H1 (cell line): ENCODE data around the gene FGFRL1. TPM values are rescaled to one million over a fixed set of nuclear protein-coding genes. Genes with fewer than 3 reads are reported as not detected.

Experiments
- CTCF ChIA-PET: fragments of 300-600 bp; sonication (Branson Sonifier 250); formaldehyde crosslinking; loops from one replicate; lab custom pipeline; 2021; ENCODE audit not compliant: partially characterized antibody; lab: Charles Lee
- POLR2A ChIA-PET: fragments of 300-600 bp; sonication (Branson Sonifier 250); formaldehyde crosslinking; loops from one replicate; lab custom pipeline; 2021; ENCODE audit warnings: inconsistent platforms; ENCODE audit not compliant: partially characterized antibody; lab: Charles Lee
- DNase-seq, 2 experiments: peaks; one replicate each; pipeline versions ENCODE4 v3.0.0 to v3.0.0-alpha.2; 2010 to 2022; ENCODE audit warnings: low spot score in 2 of 2, low read depth in 1 of 2, mixed read lengths in 1 of 2
- FAIRE-seq: peaks from 2 replicates; lab custom pipeline; 2011; peaks lifted over from hg19 to GRCh38; lab: Jason Lieb, UNC
- H2AFZ ChIP-seq: 2 replicates; pipeline ENCODE4 v1.8.1; 2012; ENCODE audit warnings: low read length, inconsistent platforms
- H2AK5ac ChIP-seq: 2 replicates; pipeline ENCODE4 v1.6.1; 2013; ENCODE audit warnings: low read depth, low read length
- H2BK120ac ChIP-seq: replicated peaks from 2 replicates; pipeline ENCODE3; 2013; ENCODE audit warnings: low read depth, low read length, inconsistent platforms
- H2BK12ac ChIP-seq: 2 replicates; pipeline ENCODE4 v1.6.1; 2013; ENCODE audit warnings: low read depth, low read length
- H2BK15ac ChIP-seq: 2 replicates; pipeline ENCODE4 v1.6.1; 2013; ENCODE audit warnings: low read length
- H2BK20ac ChIP-seq: 2 replicates; pipeline ENCODE4 v1.6.1; 2013; ENCODE audit warnings: low read length
- H2BK5ac ChIP-seq: 2 replicates; pipeline ENCODE4 v1.6.1; 2013; ENCODE audit warnings: low read depth, low read length
- H3K14ac ChIP-seq: 2 replicates; pipeline ENCODE4 v1.6.1; 2013; ENCODE audit warnings: inconsistent platforms; ENCODE audit not compliant: insufficient read length
- H3K18ac ChIP-seq: 2 replicates; pipeline ENCODE4 v1.6.1; 2013; ENCODE audit warnings: low read length; ENCODE audit errors: extremely low read depth
- H3K23ac ChIP-seq: 2 replicates; pipeline ENCODE4 v1.6.1; 2013; ENCODE audit warnings: inconsistent platforms; ENCODE audit not compliant: insufficient read length
- H3K23me2 ChIP-seq: 2 replicates; pipeline ENCODE4 v1.6.1; 2013; ENCODE audit warnings: low read depth, low read length
- H3K27ac ChIP-seq: 2 replicates; pipeline ENCODE4 v1.6.1; 2011; ENCODE audit warnings: low read depth, low read length, inconsistent platforms
- H3K27me3 ChIP-seq, 4 experiments: replicated peaks in 1 of 4; 1 replicate in 1 of 4; 2 replicates in 3 of 4; pipeline versions ENCODE4 v1.6.1 to v1.8.1; 2011 to 2013; ENCODE audit warnings: low read length in 3 of 4, mild to moderate bottlenecking in 3 of 4, inconsistent platforms in 2 of 4, mixed read lengths in 2 of 4, moderate library complexity in 1 of 4; ENCODE audit not compliant: control insufficient read depth in 3 of 4, insufficient read depth in 3 of 4; ENCODE audit errors: extremely low read depth in 1 of 4
- H3K36me3 ChIP-seq, 4 experiments: 2 replicates each; pipeline versions ENCODE4 v1.6.1 to v1.8.1; 2011 to 2013; ENCODE audit warnings: mild to moderate bottlenecking in 4 of 4, low read length in 3 of 4, moderate library complexity in 2 of 4, control low read depth in 1 of 4, inconsistent platforms in 1 of 4; ENCODE audit not compliant: insufficient read depth in 4 of 4, control insufficient read depth in 2 of 4
- H3K4ac ChIP-seq: replicated peaks from 2 replicates; pipeline ENCODE3; 2013; ENCODE audit warnings: low read length, low read depth, mixed read lengths, inconsistent platforms; ENCODE audit not compliant: insufficient read length
- H3K4me1 ChIP-seq, 4 experiments: replicated peaks in 1 of 4; 1 replicate in 1 of 4; 2 replicates in 3 of 4; pipeline versions ENCODE4 v1.6.1 to v1.8.1; 2011 to 2013; ENCODE audit warnings: low read length in 3 of 4, inconsistent platforms in 2 of 4, mixed read lengths in 1 of 4; ENCODE audit not compliant: insufficient read depth in 4 of 4, control insufficient read depth in 3 of 4
- H3K4me2 ChIP-seq, 2 experiments: 2 replicates each; pipeline versions ENCODE4 v1.6.1 to v1.8.1; 2011 to 2013; ENCODE audit warnings: low read depth in 2 of 2, low read length in 2 of 2, control low read depth in 1 of 2, inconsistent platforms in 1 of 2, mild to moderate bottlenecking in 1 of 2; ENCODE audit not compliant: insufficient read depth in 1 of 2
- H3K4me3 ChIP-seq, 4 experiments: fragments of 200-600, 300-600 bp in 1 of 4; sonication (generic), shearing (Covaris generic), sonication (Bioruptor Twin) in 1 of 4; 2 replicates each; pipeline versions ENCODE4 v1.5.1 to v1.8.1; 2011 to 2016; ENCODE audit warnings: low read length in 4 of 4, low read depth in 3 of 4, control low read depth in 2 of 4, inconsistent platforms in 2 of 4, mild to moderate bottlenecking in 2 of 4, mixed read lengths in 1 of 4, moderate library complexity in 1 of 4; ENCODE audit not compliant: insufficient read depth in 2 of 4; ENCODE audit errors: extremely low read depth in 1 of 4
- H3K56ac ChIP-seq: replicated peaks from 2 replicates; pipeline ENCODE3; 2013; ENCODE audit warnings: low read depth, mild to moderate bottlenecking, mixed read lengths, low read length, inconsistent platforms; ENCODE audit not compliant: insufficient read length
- H3K79me1 ChIP-seq: 2 replicates; pipeline ENCODE4 v1.6.1; 2013; ENCODE audit warnings: low read depth, low read length, control low read depth
- H3K79me2 ChIP-seq, 2 experiments: 2 replicates each; pipeline versions ENCODE4 v1.6.1 to v1.8.1; 2012 to 2013; ENCODE audit warnings: low read length in 2 of 2, mild to moderate bottlenecking in 2 of 2, inconsistent platforms in 1 of 2; ENCODE audit not compliant: insufficient read depth in 2 of 2, control insufficient read depth in 1 of 2
- H3K9ac ChIP-seq, 4 experiments: replicated peaks in 1 of 4; 1 replicate in 1 of 4; 2 replicates in 3 of 4; pipeline versions ENCODE4 v1.6.1 to v1.8.1; 2011 to 2013; ENCODE audit warnings: low read depth in 3 of 4, low read length in 3 of 4, control low read depth in 2 of 4, mild to moderate bottlenecking in 2 of 4, moderate library complexity in 2 of 4, inconsistent platforms in 1 of 4; ENCODE audit errors: extremely low read depth in 1 of 4
- H3K9me3 ChIP-seq, 2 experiments: 2 replicates each; pipeline versions ENCODE4 v1.6.1 to v1.8.1; 2012 to 2013; ENCODE audit warnings: mild to moderate bottlenecking in 2 of 2, moderate library complexity in 2 of 2, control low read depth in 1 of 2, inconsistent platforms in 1 of 2, low read depth in 1 of 2, low read length in 1 of 2, mixed read lengths in 1 of 2; ENCODE audit not compliant: insufficient read depth in 2 of 2
- H4K20me1 ChIP-seq, 2 experiments: replicated peaks in 1 of 2; 2 replicates each; pipeline versions ENCODE3 to v1.8.1; 2011 to 2013; ENCODE audit warnings: inconsistent platforms in 2 of 2, low read length in 2 of 2, mild to moderate bottlenecking in 1 of 2; ENCODE audit not compliant: insufficient read depth in 2 of 2, control insufficient read depth in 1 of 2
- H4K5ac ChIP-seq: 2 replicates; pipeline ENCODE4 v1.6.1; 2013; ENCODE audit warnings: low read length, low read depth, mixed read lengths, inconsistent platforms; ENCODE audit not compliant: insufficient read length
- H4K8ac ChIP-seq: 2 replicates; pipeline ENCODE4 v1.8.0; 2013; ENCODE audit warnings: mild to moderate bottlenecking, moderate library complexity, low read length, inconsistent platforms; ENCODE audit not compliant: insufficient read depth; ENCODE audit errors: extremely low read depth
- H4K91ac ChIP-seq: replicated peaks from 2 replicates; pipeline ENCODE3; 2013; ENCODE audit warnings: low read length, mixed read lengths, inconsistent platforms; ENCODE audit not compliant: insufficient read length
- JUN ChIP-seq: IDR thresholded peaks from 2 replicates; pipeline ENCODE4 v1.6.1; 2011; ENCODE audit warnings: low read depth, mild to moderate bottlenecking, improper control_type of control experiment, low read length
- KDM1A ChIP-seq: fragments of 200-600, 300-600 bp; sonication (generic); IDR thresholded peaks from 2 replicates; pipeline ENCODE4 v1.7.1; 2016; ENCODE audit warnings: mild to moderate bottlenecking, low read length, borderline replicate concordance
- NRF1 ChIP-seq: IDR thresholded peaks from 2 replicates; pipeline ENCODE4 v1.6.1; 2011; ENCODE audit warnings: mild to moderate bottlenecking, low read depth, low read length, improper control_type of control experiment
- RAD21 ChIP-seq, 2 experiments: IDR thresholded peaks in 1 of 2; conservative IDR thresholded peaks in 1 of 2; 2 replicates each; pipeline ENCODE4 v1.6.1; 2011; ENCODE audit warnings: low read depth in 2 of 2, low read length in 2 of 2, improper control_type of control experiment in 1 of 2, inconsistent platforms in 1 of 2, mild to moderate bottlenecking in 1 of 2, moderate library complexity in 1 of 2
- RBBP5 ChIP-seq: IDR thresholded peaks from 2 replicates; pipeline ENCODE4 v1.7.1; 2012; ENCODE audit warnings: low read depth, mild to moderate bottlenecking, inconsistent platforms, low read length, moderate library complexity, borderline replicate concordance
- RNF2 ChIP-seq: fragments of 200-900, 300-1000 bp; sonication (generic); IDR thresholded peaks from 2 replicates; pipeline ENCODE4 v1.7.1; 2016; ENCODE audit warnings: borderline replicate concordance, low read depth, mild to moderate bottlenecking, antibody characterized with exemption, low read length; ENCODE audit not compliant: poor library complexity, severe bottlenecking; ENCODE audit errors: missing control alignments
- RXRA ChIP-seq: IDR thresholded peaks from 2 replicates; pipeline ENCODE4 v1.6.1; 2011; ENCODE audit warnings: low read depth, mild to moderate bottlenecking, low read length, moderate library complexity; ENCODE audit not compliant: insufficient read depth
- SP4 ChIP-seq: IDR thresholded peaks from 2 replicates; pipeline ENCODE4 v1.6.1; 2012; ENCODE audit warnings: low read length, inconsistent platforms
- WGBS, 2 experiments: shearing (Covaris generic) in 1 of 2; methylation state at CpG; one replicate each; pipeline versions ENCODE4 v1.1.6 to v1.1.7; 2013 to 2015; ENCODE audit warnings: low lambda C conversion rate in 2 of 2, mixed read lengths in 2 of 2, inconsistent platforms in 1 of 2, low coverage in 1 of 2, missing lambda C conversion rate in 1 of 2; ENCODE audit not compliant: insufficient replicate concordance in 2 of 2, insufficient coverage in 1 of 2, insufficient read length in 1 of 2; ENCODE audit errors: extremely low coverage in 1 of 2, missing lambda C conversion rate in 1 of 2; 5-methylcytosine and 5-hydroxymethylcytosine counted together
- polyA plus RNA-seq, 7 experiments: library from polyadenylated mRNA; depleted of rRNA in 3 of 7; stranded (reverse) in 5 of 7; unstranded in 2 of 7; fragments of >200 nt in 5 of 7; fragments of 200-250 nt in 2 of 7; gene quantifications; 1 replicate in 5 of 7; 2 replicates in 1 of 7; 4 replicates in 1 of 7; pipeline versions ENCODE4 v1.2.1 to v1.2.3, GENCODE V29; 2011 to 2013; ENCODE audit warnings: missing spikeins in 2 of 7, mixed read lengths in 2 of 7
- total RNA-seq: library from RNA; stranded (reverse); fragmentation: NEBNext Ultra II Directional; extraction: Animal tissue kit (Norgen Biotek cat#: 25700); gene quantifications from 2 replicates; pipeline ENCODE4 v1.2.1, GENCODE V29; 2021
- TF ChIP-seq, protein P1 (sequence below): IDR thresholded peaks from 2 replicates; pipeline ENCODE4 v1.6.1; 2012; ENCODE audit warnings: low read length, inconsistent platforms
- TF ChIP-seq, protein P2 (sequence below): IDR thresholded peaks from 2 replicates; pipeline ENCODE4 v1.6.1; 2011; ENCODE audit warnings: low read depth, mild to moderate bottlenecking, low read length; ENCODE audit not compliant: insufficient read depth

FGFRL1 gene
- total and polyA plus RNA-seq, 2 of the 8 experiments (the other 6 are each of a cell fraction or from before 2014, with no cell fraction given): 18.9 to 34.6 TPM

DNA sequence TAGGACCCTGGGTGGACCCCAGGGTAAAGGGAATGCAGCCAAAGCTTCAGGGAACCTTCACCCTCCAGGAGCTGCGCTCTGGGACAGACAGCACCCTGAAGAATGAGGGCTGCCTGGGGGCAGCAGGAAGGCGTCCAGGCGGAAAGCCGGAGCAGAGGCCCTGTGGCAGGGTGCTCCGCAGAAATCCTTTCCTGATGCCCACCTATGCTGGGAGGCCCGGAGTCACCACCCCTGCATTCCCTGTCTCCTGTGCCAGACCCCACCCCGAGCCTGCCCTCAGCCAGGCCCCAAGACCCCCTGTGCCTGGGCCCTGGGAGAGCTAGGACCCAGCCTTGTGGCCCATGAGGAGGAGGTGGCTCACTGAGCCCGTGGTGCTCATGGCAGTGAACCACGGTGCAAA, 36.8 kb upstream of the FGFRL1 start:
- ChIA-PET CTCF (interaction anchor here (1.0 kb wide), 1 partner anchor 24 kb away, joined by 3 read pairs; no protein-coding TSS in a partner anchor), POLR2A (interaction anchor here (1.0 kb wide), 1 partner anchor 16 kb away, joined by 3 read pairs; no protein-coding TSS in a partner anchor)
- no peak overlapping the region for H3K23ac ChIP-seq
- peaks cover 5% of the 10 kb centered on the region; the same call in 1 of the 2 replicates for H3K23me2 ChIP-seq
- H4K20me1 ChIP-seq: peaks cover 3 to 11% of the 10 kb centered on the region in 2 experiments
- H4K5ac ChIP-seq: no peak overlapping the region
- H3K9me3 ChIP-seq: peaks cover 5 to 11% of the 10 kb centered on the region in 2 experiments; a peak in 1 of 4 replicates
- H3K56ac ChIP-seq: no peak overlapping the region
- no peak overlapping the region for H2BK15ac ChIP-seq
- no peaks in the 10 kb centered on the region for H3K36me3 ChIP-seq
- H3K27me3 ChIP-seq: peaks cover 0 to 31% (median 21%) of the 10 kb centered on the region in 4 experiments; a peak in 5 of 7 replicates
- no peak overlapping the region for H3K18ac ChIP-seq
- no peak overlapping the region for H2BK12ac ChIP-seq
- H3K4me3 ChIP-seq: no peak overlapping the region
- H2BK120ac ChIP-seq: no peak overlapping the region
- H4K91ac ChIP-seq: no peak overlapping the region
- H3K4me2 ChIP-seq: no peak overlapping the region
- FAIRE-seq (no peak), DNase-seq (no peak)
- H3K14ac ChIP-seq: no peak overlapping the region
- H3K9ac ChIP-seq: no peak overlapping the region
- H3K79me2 ChIP-seq: no peaks in the 10 kb centered on the region
- no peak overlapping the region for H2BK20ac ChIP-seq
- H2AFZ ChIP-seq: no peak overlapping the region
- H4K8ac ChIP-seq: no peak overlapping the region
- no peak overlapping the region for H2AK5ac ChIP-seq
- H3K27ac ChIP-seq: no peak overlapping the region
- no peak overlapping the region for H2BK5ac ChIP-seq
- H3K4me1 ChIP-seq: peaks cover 0 to 9% (median 1%) of the 10 kb centered on the region in 4 experiments; a peak in 3 of 7 replicates
- H3K79me1 ChIP-seq: no peaks in the 10 kb centered on the region
- 95% methylated on average over 9 of the region's 9 CpGs; no CpG with 5 or more reads in 1 of the 2 experiments for WGBS, 2 experiments
- H3K4ac ChIP-seq: no peak overlapping the region
- TF ChIP-seq, protein P1, sequence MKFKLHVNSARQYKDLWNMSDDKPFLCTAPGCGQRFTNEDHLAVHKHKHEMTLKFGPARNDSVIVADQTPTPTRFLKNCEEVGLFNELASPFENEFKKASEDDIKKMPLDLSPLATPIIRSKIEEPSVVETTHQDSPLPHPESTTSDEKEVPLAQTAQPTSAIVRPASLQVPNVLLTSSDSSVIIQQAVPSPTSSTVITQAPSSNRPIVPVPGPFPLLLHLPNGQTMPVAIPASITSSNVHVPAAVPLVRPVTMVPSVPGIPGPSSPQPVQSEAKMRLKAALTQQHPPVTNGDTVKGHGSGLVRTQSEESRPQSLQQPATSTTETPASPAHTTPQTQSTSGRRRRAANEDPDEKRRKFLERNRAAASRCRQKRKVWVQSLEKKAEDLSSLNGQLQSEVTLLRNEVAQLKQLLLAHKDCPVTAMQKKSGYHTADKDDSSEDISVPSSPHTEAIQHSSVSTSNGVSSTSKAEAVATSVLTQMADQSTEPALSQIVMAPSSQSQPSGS: no peak
- TF ChIP-seq RXRA (no peak), SP4 (no peak), NRF1 (no peak), JUN (no peak), RNF2 (no peak), RAD21 (IDR thresholded peaks at IDR 0.05 in 1 of 2, conservative IDR thresholded peaks at IDR 0.05 in 1 of 2; ENCODE audit: low read depth in 2 of 2, low read length in 2 of 2) (no peak), RBBP5 (no peak), KDM1A (no peak)
- TF ChIP-seq, protein P2, sequence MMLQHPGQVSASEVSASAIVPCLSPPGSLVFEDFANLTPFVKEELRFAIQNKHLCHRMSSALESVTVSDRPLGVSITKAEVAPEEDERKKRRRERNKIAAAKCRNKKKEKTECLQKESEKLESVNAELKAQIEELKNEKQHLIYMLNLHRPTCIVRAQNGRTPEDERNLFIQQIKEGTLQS: no peak
